ENCODE results near the gene H3-3A.
"Not testable (repeated sequence)": the region's sequence is repeated elsewhere in the genome, so short reads cannot be mapped to it uniquely, and the experiment has no call there.

The H3-3A gene

DNA sequence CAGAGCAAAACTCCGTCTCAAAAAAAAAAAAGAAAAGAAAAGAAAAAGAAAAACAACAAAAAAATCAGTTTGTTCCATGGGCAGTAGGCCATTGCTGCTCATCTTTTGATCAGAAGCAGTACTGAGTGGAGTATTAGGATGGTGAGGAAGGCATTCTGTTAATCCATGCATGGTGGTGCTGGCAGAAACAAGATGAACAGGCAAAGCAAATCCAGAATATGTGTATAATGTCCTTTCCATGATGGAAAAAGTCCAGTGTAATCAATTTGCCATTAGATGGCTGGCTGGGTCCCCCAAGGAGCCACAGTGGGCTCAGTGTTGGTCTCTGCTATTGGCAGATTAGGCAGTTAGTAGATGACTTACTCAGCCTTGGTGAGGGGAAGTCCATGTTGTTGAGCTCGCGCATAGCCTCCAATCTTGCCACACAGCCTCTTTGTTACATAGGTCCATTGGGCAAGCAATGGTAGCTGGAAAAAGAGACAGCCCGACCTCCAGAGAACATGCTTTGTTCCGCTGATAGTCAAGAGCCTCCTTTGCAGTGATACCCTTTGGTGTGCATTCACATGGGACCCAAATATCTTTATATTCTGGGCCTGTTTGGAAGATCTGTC, 23.3 kb downstream of the H3-3A start:
- DNase-seq (ENCODE audit: low read depth in 2 of 2), result no peak

DNA sequence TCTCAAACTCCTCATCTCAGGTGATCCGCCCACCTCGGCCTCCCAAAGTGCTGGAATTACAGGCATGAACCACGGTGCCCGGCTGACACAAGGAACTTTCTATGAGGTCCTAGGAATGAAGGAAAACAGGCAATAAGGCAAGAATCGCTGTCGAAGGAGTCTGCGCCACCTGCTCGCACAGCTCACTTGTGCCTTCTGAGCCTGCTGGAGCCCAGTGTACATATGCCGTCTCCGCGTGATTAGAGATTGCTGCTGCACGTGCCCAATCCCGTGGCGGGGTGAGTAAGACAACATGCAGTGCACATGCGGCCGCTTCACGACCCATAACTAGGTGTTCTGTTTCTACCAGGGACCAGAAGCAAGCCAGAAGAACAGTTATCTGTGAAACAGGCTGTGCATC, 24.3 kb downstream of the H3-3A start:
- no peak for DNase-seq (ENCODE audit: low read depth in 2 of 2)

DNA sequence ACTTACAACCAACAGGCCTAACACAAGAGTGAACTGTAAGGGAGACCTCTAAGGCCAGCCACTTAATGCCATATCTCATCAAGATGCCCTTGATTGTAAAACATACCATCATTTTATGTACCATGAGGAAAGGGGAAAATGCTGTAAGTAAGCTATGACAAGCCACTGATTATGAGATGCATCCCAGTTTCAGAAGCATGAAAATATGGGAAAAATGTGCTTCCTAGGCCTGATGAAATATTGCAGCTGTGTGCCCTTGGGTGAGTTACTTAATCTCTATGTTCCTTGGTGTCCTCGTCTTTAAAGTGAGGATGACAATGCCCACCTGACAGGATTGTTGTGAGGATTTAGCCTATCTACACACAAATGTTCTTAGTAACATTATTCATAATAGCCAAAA, 28.9 kb downstream of the H3-3A start:
- no peak for DNase-seq (ENCODE audit: low read depth in 2 of 2)

DNA sequence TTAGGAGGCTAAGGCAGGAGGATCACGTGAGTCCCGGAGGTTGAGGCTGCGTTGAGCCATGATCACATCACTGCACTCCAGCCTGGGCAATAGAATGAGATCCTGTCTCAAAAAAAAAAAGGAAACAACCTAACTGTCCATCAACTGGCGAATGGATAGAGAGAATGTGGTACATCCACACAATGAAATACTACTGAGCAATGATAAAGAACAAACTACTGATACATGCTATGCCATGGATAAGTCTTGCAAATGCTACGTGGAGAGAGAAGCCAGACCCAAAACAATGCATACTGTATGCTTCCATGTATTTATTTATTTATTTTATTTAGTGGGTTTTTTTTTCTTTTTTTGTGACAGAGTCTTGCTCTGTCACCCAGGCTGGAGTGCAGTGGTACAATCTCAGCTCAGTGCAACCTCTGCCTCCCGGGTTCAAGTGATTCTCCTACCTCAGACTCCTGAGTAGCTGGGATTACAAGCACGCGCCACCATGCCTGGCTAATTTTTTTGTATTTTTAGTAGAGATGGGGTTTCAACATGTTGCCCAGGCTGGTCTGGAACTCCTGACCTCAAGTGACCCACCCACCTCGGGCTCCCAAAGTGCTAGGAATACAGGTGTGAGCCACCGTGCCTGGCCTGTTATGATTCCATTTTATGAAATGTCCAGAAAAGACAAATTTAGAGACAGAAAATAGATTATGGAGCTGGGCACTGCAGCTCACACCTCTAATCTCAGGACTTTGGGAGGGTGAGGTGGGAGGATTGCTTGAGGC, 29.7 kb downstream of the H3-3A start:
- DNase-seq (ENCODE audit: low read depth in 2 of 2), result not testable (repeated sequence)

DNA sequence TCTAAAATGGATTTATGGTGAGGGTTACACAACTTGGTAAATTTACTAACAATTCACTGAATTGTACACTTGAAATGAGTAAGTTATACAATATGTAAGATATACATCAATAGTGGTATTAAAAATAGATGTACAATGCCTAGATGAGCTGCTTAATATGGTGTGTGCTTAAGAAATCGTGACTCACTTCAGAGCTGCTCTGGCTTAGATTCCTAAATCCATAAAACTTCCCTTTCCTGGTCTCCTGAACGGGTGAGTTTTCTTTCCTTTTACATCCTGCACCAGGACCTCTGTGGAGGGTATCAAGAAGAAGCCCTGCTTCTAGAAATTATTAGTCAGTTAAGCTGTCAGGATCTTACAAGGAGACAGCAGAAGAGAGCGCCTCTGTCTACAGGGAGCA, 30.4 kb downstream of the H3-3A start:
- no peak for DNase-seq (ENCODE audit: low read depth in 2 of 2)

DNA sequence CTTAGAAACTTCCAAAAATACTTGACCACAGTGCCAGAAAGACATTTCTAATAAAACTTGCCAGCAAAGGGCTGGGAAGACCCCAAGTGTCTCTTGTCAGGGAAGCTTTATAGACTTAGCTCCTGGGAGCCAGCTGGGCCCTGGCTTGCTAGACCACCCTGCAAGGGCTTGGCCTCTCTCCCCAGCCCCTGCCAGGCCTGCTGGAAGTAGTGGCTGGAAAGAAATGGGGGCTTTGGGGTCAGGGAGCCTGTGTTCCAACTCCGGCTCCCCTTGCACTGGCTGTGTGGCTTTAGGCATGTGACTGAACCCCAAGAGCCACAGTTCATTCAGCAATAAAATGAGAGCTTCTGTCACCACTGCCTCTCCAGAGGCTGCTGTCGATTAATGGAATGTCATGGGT, 31.1 kb downstream of the H3-3A start:
- no peak for DNase-seq (ENCODE audit: low read depth in 2 of 2)

DNA sequence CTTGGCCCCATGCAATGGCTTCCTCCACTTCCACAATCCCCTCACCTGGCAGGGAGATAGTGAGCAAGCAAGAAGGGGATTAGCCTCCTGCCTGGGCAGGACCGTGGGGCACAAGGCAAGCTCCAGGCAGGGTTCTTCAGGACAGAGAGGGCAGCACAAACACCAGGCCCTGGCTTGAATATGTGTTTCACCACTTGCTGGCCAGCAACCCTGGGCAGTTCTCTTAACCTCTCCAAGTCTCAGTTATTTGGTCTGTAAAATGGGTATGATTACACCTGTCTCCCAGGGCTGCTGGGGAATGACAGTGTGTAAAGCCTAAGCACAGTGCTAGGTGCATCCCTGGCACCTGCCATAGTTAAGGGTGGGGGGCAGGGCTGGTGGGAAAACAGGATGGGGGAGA, 31.9 kb downstream of the H3-3A start:
- DNase-seq (ENCODE audit: low read depth in 2 of 2), result no peak

DNA sequence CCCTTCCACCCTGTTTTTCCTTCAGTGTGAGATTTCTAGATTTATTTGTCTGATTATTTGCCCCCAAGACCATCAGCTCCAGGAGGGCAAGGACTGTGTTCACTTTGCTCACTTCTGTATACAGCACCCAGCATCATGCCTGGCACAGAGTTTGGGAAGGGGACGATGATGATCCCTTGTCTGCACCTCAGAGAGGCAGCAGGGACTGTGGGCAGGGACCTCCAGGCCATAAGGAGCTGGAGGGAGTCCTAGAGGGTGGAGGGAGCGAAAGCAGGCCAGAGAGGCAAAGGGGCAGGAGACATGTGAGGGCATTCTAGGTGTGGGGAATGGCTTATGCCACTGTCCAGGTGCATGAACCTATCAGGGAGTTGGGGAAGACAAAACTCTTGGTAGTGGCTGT, 32.8 kb downstream of the H3-3A start:
- DNase-seq (ENCODE audit: low read depth in 2 of 2), result no peak

DNA sequence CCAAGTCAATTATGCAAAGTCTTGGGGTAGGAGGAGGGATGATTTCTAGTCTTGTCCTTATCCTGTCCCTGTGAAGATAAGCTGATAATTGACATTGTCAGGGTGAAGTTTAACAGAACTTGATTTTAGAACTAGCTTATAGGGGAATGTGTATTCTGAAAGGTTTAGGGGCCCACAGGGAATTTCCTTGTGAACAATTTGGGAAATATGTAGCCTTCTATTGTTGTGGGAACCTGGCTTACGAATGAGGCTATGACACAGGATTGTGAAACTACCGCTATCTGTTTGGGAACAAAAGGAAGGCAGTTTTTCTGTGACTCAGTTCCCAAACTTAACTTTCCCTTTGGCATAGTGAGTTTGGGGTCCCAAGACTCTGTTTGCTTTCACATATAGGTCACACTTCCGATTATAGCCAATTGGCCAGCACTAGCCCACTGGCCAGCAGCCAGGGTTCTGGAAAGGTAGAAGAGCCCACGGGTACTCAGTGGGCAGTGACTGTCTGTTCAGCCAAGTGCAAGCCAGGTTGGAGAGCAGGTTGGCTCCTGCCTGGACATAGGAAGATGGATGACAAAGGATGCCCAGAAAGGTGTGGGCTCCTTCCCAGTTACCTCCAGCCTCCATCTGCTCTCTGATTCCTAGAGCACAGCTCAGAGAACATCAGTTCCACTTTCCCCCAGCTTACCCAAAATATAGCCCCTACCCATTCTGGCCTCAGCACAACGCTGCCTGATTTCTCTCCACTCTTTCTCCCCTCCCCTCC, 35.5 kb downstream of the H3-3A start:
- no peak for DNase-seq (ENCODE audit: low read depth in 2 of 2)

DNA sequence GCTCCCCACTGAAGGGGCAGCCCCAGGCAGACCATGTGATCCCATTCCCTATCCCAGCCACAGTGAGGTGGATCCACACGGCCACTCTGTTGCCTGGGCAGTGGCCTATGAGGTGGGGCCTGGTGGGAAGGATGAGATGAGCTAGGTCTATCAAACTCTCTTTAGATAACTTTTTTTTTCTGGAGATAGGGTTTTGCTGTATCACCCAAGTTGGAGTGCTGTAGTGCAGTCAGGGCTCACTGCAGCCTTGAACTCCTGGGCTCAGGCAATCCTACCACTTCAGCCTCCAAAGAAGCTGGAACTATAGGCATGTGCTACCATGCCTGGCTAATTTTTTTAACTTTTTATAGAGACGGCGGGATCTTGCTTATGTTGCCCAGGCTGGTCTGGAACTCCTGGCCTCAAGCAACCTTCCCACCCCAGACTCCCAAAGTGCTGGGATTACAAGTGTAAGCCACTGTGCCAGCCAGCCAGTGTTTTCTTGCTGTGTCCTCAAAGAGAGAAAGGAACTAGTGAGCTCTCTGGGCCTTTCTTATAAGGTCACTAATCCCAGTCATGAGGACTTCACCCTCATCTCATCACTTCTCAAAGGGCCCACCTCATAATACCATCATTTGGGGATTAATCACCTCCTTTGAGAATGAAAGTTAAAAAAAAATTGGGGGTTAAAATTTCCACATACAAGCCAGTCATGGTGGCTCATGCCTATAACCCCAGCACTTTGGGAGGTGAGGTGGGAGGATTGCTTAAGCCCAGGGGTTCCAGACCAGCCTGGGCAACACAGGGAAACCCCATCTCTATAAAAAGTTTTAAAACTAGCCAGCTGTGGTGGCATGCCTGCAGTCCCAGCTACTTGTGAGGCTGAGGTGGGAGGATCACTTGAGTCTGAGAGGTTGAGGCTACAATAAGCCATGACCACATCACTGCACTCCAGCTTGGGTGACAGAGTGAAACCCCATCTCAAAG, 36.6 kb downstream of the H3-3A start:
- DNase-seq (ENCODE audit: low read depth in 2 of 2), result no peak

DNA sequence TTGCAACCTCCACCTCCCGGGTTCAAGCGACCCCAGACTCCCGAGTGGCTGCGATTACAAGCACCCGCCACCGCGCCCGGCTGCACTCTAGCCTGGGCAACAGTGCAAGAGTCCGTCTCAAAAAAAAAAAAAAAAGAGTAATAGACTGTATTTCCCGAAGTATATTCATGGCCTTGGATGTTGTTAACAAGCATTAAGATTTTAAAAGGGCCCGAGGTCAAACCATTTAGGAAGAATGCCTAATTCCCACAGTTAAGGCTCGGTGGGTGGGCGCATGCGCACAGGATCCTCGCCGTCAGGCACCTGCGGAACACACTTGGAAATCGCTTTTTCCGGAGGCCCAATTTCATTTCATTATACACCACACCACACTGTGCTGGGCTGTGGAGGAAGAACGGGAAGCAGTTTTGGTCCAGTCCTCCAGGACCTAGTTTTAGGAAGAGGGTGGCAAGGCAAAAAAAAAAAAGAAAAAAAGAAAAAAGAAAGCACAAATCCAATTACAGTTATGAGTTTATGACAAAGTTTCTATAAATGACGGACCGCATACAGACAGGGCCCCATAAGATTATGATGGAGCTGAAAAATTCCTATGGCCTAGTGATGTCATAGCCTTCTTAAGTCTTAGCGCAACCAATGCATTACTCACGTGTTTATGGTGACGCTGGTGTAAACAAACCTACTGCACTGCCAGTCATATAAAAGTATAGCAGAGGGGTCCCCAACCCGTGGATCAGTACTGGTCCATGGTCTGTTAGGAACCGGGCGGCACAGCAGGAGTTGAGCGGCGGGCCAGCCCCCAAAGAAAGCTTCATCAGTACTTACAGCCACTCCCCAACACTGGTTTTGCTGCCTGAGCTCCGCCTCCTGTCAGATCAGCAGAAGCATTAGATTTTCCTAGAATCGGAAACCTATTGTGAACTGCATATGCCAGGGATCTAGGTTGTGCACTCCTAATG, 38.2 kb downstream of the H3-3A start:
- peak in 1 of 2 donors; percentile 32 for DNase-seq (ENCODE audit: low read depth in 2 of 2)

DNA sequence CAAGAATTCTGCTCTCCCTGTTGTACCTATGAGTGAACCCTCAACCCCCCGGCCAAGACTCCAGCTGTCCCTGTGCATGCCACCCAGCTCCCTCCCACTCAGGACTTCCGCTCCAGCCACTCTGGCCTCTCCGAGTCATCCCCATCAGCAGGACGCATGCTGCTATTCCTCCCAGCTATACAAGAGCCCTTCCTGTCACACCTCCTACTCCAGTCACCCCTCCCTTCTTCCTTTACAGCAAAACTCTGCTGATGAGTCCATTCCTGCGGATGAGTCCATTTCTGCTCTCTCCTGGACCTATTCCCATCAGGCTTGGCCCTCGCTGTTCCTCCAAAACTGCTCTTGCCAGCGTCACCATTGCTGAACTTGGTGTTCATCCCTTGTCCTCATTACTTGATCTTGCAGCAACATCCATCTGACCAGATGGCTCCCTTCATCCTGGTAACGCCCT, 42.2 kb downstream of the H3-3A start:
- DNase-seq (ENCODE audit: low read depth in 2 of 2), result no peak

DNA sequence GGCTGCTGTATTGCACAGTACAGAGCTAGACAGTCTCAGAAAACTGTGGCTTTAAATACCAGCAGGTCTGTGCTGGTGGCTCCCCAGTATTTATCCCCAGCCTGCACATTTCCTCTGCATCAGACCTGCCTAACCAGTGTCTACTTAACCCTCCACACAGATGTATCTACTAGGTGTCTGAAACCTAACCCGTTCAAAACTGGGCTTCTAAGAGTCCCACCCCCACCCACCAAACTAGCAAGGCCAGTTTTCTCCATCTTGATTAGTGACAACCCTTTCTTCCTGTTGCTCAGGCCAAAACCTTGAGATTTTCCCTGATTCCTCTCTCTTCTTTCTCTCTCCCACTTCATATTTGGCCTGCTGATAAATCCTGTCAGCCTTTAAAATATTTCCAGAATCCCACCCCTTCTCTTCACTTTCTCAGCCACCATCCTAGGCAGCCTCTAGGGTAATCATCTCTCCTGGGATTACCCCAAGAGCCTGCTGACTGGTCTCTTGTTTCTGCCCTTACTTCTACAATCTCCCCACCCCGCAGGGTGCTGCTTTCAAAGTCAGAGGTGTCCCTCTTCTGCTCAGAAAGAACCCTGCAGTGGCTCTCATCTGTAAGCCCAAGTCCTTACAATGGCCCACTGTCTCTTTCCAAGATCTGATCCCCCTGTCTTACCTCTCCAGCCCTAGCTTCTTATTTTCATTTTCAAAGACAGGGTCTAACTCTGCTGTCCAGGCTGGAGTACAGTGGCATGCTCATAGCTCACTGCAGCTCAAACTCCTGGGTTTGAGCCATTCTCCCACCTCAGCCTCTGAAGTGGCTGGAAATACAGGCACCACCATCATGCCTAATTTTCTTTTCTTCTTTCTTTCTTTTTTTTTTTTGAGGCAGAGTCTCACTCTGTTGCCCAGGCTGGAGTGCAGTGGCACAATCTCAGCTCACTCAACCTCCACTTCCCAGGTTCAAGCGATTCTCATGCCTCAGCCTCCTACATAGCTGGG, 45.2 kb downstream of the H3-3A start:
- DNase-seq (ENCODE audit: low read depth in 2 of 2), result no peak

DNA sequence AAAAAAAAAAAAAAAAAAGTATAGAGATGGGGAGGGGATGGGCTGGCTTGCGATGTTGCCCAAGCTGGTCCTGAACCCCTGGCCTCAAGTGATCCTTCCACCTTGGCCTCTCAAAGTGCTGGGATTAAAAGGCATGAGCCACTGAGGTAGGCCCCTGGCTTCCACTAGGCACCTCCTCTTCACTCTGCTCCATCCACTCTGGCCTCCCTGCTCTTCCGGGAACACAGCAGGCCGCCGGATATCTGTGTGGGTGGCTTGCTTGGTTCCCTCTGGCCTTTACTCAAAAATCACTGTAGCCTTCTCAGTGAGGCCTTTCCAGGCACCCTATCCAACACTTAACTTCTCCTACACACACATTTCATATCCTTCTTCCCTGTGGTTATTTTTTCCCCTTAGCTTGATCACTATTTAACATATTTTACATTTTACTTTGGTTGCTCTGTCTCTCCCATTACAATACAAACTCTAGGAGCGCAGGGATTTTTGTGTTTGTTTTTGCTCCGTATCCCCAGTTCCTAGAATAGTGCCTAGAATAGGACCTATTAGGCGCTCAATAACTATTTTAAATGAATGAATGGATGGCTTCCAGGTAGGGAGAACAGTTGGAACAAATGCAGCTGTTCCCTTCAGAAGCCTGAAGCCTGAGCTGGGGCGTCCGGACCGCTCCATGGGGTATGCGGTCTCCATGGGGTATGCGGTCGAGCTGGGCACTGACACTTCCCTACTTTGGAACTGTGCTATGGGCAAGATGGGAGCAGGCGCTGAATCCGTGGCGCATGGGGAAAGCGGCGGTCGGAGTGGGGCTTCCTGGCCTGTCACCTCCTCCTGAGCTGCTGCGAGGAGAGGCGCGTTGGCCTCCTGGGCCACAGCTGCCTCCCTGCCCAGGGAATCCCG, 46.7 kb downstream of the H3-3A start:
- no peak for DNase-seq (ENCODE audit: low read depth in 2 of 2)

DNA sequence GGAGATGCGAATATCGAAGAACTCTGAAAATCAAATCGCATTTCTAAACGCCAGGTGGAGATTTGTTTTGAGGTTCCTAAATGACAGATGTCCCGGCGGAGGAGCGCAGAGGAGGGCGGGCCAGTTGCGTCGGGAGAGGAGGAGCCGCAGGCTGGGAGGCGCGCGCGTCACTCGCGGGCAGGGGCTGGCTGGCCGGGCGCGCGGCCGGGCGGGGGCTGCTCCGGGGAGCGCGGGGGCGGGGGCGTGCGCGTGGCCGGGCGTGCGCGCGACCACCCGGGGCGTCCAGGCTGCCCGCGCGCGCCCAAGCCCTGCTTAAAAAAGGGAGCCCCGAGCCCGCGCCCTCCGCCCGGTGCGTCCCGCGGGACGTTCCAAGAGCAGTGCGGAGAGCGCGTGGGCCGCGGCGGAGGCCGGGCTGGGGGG, 47.3 kb downstream of the H3-3A start:
- peak; percentile 68 to 80 for DNase-seq (ENCODE audit: low read depth in 2 of 2)

DNA sequence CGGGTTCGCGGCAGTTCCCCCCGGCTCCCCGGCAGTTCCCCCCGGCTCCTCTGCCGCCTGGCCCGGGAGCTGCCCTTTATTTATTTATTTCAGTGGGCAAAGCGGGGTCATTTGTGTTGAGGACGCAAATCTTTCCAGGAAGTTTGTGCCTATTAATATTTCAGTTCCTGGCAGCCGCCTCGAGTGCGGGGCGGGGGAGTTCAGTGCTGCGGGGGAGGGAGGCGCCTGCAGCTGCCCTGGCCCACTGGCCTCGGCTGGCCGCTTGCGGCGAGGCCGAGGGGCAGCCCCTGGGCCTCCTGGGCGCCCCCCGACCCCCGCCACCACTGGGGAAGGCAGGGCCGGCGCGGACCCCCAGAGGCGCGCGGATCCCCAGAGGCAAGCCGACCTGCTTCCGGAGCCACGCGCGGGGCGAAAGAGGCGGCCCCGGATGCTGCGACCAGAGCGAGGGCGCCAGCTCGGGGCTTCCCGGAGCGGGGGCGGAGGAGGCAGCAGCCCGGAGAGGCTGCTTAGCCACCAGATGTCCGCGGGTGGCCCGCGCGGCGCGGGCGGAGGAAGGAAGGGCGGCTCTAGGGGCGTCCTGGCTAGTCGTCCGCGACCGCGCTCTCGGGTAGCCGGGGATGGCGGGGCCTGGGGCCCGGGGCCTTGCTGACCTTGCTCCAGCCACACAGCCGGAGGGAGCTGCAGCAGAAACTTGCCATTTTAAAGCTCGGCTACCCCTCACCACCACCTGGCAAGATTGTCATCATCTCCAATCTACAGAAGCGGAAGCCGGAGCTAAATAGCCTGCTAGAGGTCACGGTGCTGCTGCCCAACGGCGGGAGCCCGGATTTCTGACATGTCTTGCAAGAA, 48.0 kb downstream of the H3-3A start:
- DNase-seq (ENCODE audit: low read depth in 2 of 2), result peak; percentile 46 to 50
